Measurements from ENCODE around the gene RGS1. TPM values are rescaled to one million over a fixed set of nuclear protein-coding genes. Genes with fewer than 3 reads are reported as not detected.

Gene RGS1
- total RNA-seq, 1 experiment from 2014 or later, result not detected

- Histone ChIP-seq H3K9me3 (ENCODE audit: control insufficient read depth, insufficient read depth, low read depth, low read length) (no peaks in the 10 kb centered on the region), H3K36me3 (ENCODE audit: control insufficient read depth, insufficient read depth, low read length) (no peaks in the 10 kb centered on the region), H3K27me3 (ENCODE audit: control insufficient read depth, insufficient read depth, low read length) (no peaks in the 10 kb centered on the region; the same call in 1 of the 2 replicates), H3K4me3 (ENCODE audit: low read depth in 2 of 2, low read length in 2 of 2) (no peak overlapping the region), H3K27ac (ENCODE audit: low read length) (no peak overlapping the region), H3K4me1 (ENCODE audit: control insufficient read depth, insufficient read depth, low read length) (no peaks in the 10 kb centered on the region)
- no TSS peak for BruUV-seq (replicated peaks)
- CTCF ChIA-PET, result no interaction called here
- POLR2A ChIA-PET, result interaction anchor here (0.6 kb wide), 1 partner anchor 955 kb away, joined by 15 read pairs; no protein-coding TSS in a partner anchor
- intact Hi-C loops (cut with micrococcal nuclease; ENCODE audit: unreplicated experiment), result no loop called here
- DNase-seq (ENCODE audit: low read depth, low spot score) (no peak), ATAC-seq (no peak)
- TF ChIP-seq REST (IDR thresholded peaks at IDR 0.05; ENCODE audit: insufficient read depth in 1 of 2, low read depth in 2 of 2, low read length in 1 of 2) (no peak), SIN3A (IDR thresholded peaks at IDR 0.05; ENCODE audit: borderline replicate concordance, insufficient read depth, low read depth, low read length) (no peak), CTCF (IDR thresholded peaks at IDR 0.05) (no peak), TCF7L2 (IDR thresholded peaks at IDR 0.05; ENCODE audit: low read depth, low read length) (no peak), POLR2AphosphoS5 (IDR thresholded peaks at IDR 0.05; ENCODE audit: low read depth, low read length) (no peak)
- in situ Hi-C loops (cut with HindIII; ENCODE audit: low pct_unique_long_range_greater_than_20kb, low sequenced_read_pairs), result no loop called here
Measured at GRCh38 chr1:192584866-192585265, 9.3 kb downstream of the RGS1 start.

- Histone ChIP-seq H3K4me1 (ENCODE audit: control insufficient read depth, insufficient read depth, low read length) (no peaks in the 10 kb centered on the region), H3K4me3 (ENCODE audit: low read depth in 2 of 2, low read length in 2 of 2) (no peak overlapping the region), H3K27ac (ENCODE audit: low read length) (no peak overlapping the region), H3K36me3 (ENCODE audit: control insufficient read depth, insufficient read depth, low read length) (no peaks in the 10 kb centered on the region), H3K27me3 (ENCODE audit: control insufficient read depth, insufficient read depth, low read length) (no peaks in the 10 kb centered on the region; the same call in 1 of the 2 replicates), H3K9me3 (ENCODE audit: control insufficient read depth, insufficient read depth, low read depth, low read length) (no peaks in the 10 kb centered on the region)
- BruUV-seq (replicated peaks), result no TSS peak
- CTCF ChIA-PET, result no interaction called here
- TF ChIP-seq POLR2AphosphoS5 (IDR thresholded peaks at IDR 0.05; ENCODE audit: low read depth, low read length) (no peak), CTCF (IDR thresholded peaks at IDR 0.05) (no peak), TCF7L2 (IDR thresholded peaks at IDR 0.05; ENCODE audit: low read depth, low read length) (no peak), REST (IDR thresholded peaks at IDR 0.05; ENCODE audit: insufficient read depth in 1 of 2, low read depth in 2 of 2, low read length in 1 of 2) (no peak), SIN3A (IDR thresholded peaks at IDR 0.05; ENCODE audit: borderline replicate concordance, insufficient read depth, low read depth, low read length) (no peak)
- intact Hi-C loops (cut with micrococcal nuclease; ENCODE audit: unreplicated experiment) (no loop called here), in situ Hi-C loops (cut with HindIII; ENCODE audit: low pct_unique_long_range_greater_than_20kb, low sequenced_read_pairs) (no loop called here)
- DNase-seq (ENCODE audit: low read depth, low spot score), result no peak
- no peak for ATAC-seq
- POLR2A ChIA-PET, result no interaction called here
Measured at GRCh38 chr1:192587386-192588266, 12.1 kb downstream of the RGS1 start.

Data from Panc1 (cell line).